ENCODE measurements around the gene KCNIP3. TPM values are rescaled to one million over a fixed set of nuclear protein-coding genes. Genes with fewer than 3 reads are reported as not detected.

The KCNIP3 gene
- total and polyA plus RNA-seq, 8 donors: 3.2 to 12.6 (median 7.7) TPM

DNA sequence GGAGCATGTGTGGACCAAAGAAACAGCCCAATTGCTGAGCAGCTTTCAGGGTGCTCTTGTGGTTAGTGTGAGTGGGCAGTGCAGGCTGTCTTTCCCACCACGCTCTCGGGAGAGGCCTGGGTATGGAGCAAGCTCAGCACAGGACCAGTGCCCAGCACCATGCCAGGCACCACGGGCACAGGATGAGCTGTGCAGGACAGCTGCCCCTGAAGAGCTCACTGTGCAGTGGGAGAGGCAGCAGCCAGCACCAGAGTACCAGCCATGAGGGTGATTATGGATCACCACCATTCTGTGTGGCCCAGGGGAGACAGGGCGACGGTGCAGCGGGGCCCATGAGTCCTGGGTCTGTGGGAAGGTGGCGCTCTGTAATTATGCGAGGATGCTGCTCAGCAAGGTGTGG, 75.7 kb downstream of the KCNIP3 start:
- ATAC-seq: no peak
- no peak overlapping the region for H3K27ac ChIP-seq

DNA sequence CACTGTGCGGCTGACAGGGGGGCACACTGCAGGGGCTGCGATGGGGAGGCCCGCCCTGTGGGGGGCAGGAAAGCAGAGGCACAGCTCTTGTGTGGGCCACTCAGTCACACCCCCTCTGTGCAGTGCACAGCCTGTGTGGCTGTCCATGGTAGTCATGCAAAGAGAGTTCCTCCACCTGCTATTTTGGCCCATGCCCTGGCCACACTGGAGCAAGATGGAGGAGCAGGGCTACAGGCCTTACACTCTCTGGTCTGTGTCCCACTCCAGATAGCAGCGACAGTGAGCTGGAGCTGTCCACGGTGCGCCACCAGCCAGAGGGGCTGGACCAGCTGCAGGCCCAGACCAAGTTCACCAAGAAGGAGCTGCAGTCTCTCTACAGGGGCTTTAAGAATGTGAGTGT, 76.9 kb downstream of the KCNIP3 start:
- TF ChIP-seq CTCF (IDR thresholded peaks at IDR 0.05): no peak
- H3K9me3 ChIP-seq: peaks cover 0 to 3% of the 10 kb centered on the region in 2 donors
- intact Hi-C loops (cut with DNase I): no loop called here
- no peak overlapping the region for H3K27ac ChIP-seq
- no peaks in the 10 kb centered on the region for H3K4me1 ChIP-seq
- no peak overlapping the region for H3K4me3 ChIP-seq
- no peak for ATAC-seq
- peaks cover 0 to 32% of the 10 kb centered on the region in 2 donors for H3K27me3 ChIP-seq
- no peaks in the 10 kb centered on the region for H3K36me3 ChIP-seq
- no peak for DNase-seq

More for the DNA sequence above, 75.7 kb downstream of the KCNIP3 start:
- DNase-seq: peak in 2 of 4 donors; percentile 5 to 32
- H3K36me3 ChIP-seq: no peaks in the 10 kb centered on the region
- intact Hi-C loops (cut with DNase I): no loop called here
- no peak overlapping the region for H3K4me3 ChIP-seq
- H3K9me3 ChIP-seq: peaks cover 0 to 3% of the 10 kb centered on the region in 2 donors
- H3K27me3 ChIP-seq: peaks cover 0 to 32% of the 10 kb centered on the region in 2 donors
- TF ChIP-seq CTCF (IDR thresholded peaks at IDR 0.05): no peak
- H3K4me1 ChIP-seq: no peaks in the 10 kb centered on the region

GRCh38 chr2:95374451-95374920, 77.3 kb downstream of the KCNIP3 start:
- ATAC-seq: no peak
- H3K27ac ChIP-seq: no peak overlapping the region
- H3K4me1 ChIP-seq: no peaks in the 10 kb centered on the region
- H3K4me3 ChIP-seq: no peak overlapping the region
- H3K27me3 ChIP-seq: peaks cover 0 to 32% of the 10 kb centered on the region in 2 donors
- TF ChIP-seq CTCF (IDR thresholded peaks at IDR 0.05): no peak
- intact Hi-C loops (cut with DNase I): no loop called here
- H3K9me3 ChIP-seq: peaks cover 0 to 3% of the 10 kb centered on the region in 2 donors
- no peaks in the 10 kb centered on the region for H3K36me3 ChIP-seq
- no peak for DNase-seq

DNA sequence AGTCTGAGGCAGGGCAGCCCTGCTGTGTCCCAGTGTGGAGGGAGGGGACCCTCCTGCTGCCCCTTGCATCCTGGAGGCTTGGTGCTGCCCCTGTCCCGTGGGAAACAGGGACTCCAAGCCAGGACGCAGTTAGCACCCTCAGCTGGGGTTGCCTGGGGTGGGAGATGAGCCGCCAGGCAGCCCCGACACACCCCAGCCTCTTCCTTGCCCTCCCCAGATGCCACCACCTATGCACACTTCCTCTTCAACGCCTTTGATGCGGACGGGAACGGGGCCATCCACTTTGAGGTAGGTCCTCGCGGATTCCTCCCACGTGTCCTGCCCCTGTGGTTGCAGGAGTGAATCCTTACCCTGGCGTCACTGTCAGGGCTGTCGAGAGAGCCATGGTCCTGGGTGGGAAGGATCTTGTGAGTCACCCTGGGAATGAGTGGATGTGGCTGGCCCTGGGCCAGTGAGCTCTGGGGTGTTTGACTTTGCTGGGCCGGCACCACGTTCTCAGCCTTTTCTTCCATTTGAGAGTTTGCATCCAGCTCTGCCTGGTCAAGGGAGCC, 77.8 kb downstream of the KCNIP3 start:
- intact Hi-C loops (cut with DNase I): no loop called here
- TF ChIP-seq CTCF (IDR thresholded peaks at IDR 0.05): no peak
- H3K27me3 ChIP-seq: peaks cover 0 to 32% of the 10 kb centered on the region in 2 donors
- no peak overlapping the region for H3K27ac ChIP-seq
- ATAC-seq (no peak), DNase-seq (no peak)
- no peaks in the 10 kb centered on the region for H3K4me1 ChIP-seq
- H3K4me3 ChIP-seq: no peak overlapping the region
- H3K36me3 ChIP-seq: no peaks in the 10 kb centered on the region
- peaks cover 0 to 3% of the 10 kb centered on the region in 2 donors for H3K9me3 ChIP-seq

GRCh38 chr2:95375532-95376150, 78.5 kb downstream of the KCNIP3 start:
- H3K4me1 ChIP-seq: no peaks in the 10 kb centered on the region
- H3K27me3 ChIP-seq: peaks cover 0 to 32% of the 10 kb centered on the region in 2 donors
- TF ChIP-seq CTCF (IDR thresholded peaks at IDR 0.05): no peak
- no peak overlapping the region for H3K27ac ChIP-seq
- peaks cover 0 to 3% of the 10 kb centered on the region in 2 donors for H3K9me3 ChIP-seq
- intact Hi-C loops (cut with DNase I): no loop called here
- DNase-seq: no peak
- H3K36me3 ChIP-seq: no peaks in the 10 kb centered on the region
- H3K4me3 ChIP-seq: no peak overlapping the region
- no peak for ATAC-seq

All from left lung (tissue), 10 donors.